HEK293T (cell line): Measurements from ENCODE around the gene SBK3.

Source experiments
- CTCF ChIA-PET: fragments of 350-600 bp; formaldehyde crosslinking; extraction: SDS; loops from one replicate; lab custom pipeline; 2021; ENCODE audit warnings: antibody characterized with exemption, inconsistent platforms; lab: Yijun Ruan, JAX
- POLR2A ChIA-PET: fragments of 350-600 bp; formaldehyde crosslinking; extraction: SDS; loops from one replicate; lab custom pipeline; 2020; ENCODE audit warnings: antibody characterized with exemption, inconsistent platforms; lab: Yijun Ruan, JAX
- DNase-seq: peaks from one replicate; pipeline ENCODE4 v3.0.0; 2012; ENCODE audit warnings: mixed read lengths; ENCODE audit errors: extremely low spot score
- ARNT ChIP-seq: fragments of 450-650 bp; IDR thresholded peaks from 2 replicates; pipeline ENCODE4 v1.6.1; 2017; ENCODE audit warnings: mild to moderate bottlenecking
- BHLHE40 ChIP-seq: fragments of 450-650 bp; IDR thresholded peaks from 2 replicates; pipeline ENCODE4 v1.6.1; 2016; ENCODE audit warnings: mild to moderate bottlenecking, moderate library complexity, borderline replicate concordance
- CTBP1 ChIP-seq: fragments of 450-650 bp; IDR thresholded peaks from 2 replicates; pipeline ENCODE4 v1.6.1; 2016; ENCODE audit warnings: borderline replicate concordance
- ELF4 ChIP-seq: fragments of 450-650 bp; IDR thresholded peaks from 2 replicates; pipeline ENCODE4 v1.6.1; 2017; ENCODE audit warnings: antibody characterized with exemption
- FOXA1 ChIP-seq: fragments of 450-650 bp; IDR thresholded peaks from 2 replicates; pipeline ENCODE4 v1.6.1; 2016; ENCODE audit warnings: mild to moderate bottlenecking
- FOXK2 ChIP-seq: fragments of 450-650 bp; IDR thresholded peaks from 2 replicates; pipeline ENCODE4 v1.6.1; 2016; ENCODE audit warnings: mild to moderate bottlenecking
- FOXM1 ChIP-seq: fragments of 450-650 bp; IDR thresholded peaks from 2 replicates; pipeline ENCODE4 v1.6.1; 2017; ENCODE audit warnings: mild to moderate bottlenecking, borderline replicate concordance
- HDGF ChIP-seq: fragments of 450-650 bp; IDR thresholded peaks from 2 replicates; pipeline ENCODE4 v1.6.1; 2017; ENCODE audit warnings: antibody characterized with exemption, borderline replicate concordance
- L3MBTL2 ChIP-seq: fragments of 450-650 bp; conservative IDR thresholded peaks from 2 replicates; pipeline ENCODE4 v1.6.1; 2016; ENCODE audit warnings: mild to moderate bottlenecking
- LEF1 ChIP-seq: fragments of 450-650 bp; IDR thresholded peaks from 2 replicates; pipeline ENCODE4 v1.6.1; 2017; ENCODE audit warnings: mild to moderate bottlenecking, borderline replicate concordance
- NFRKB ChIP-seq: fragments of 450-650 bp; IDR thresholded peaks from 2 replicates; pipeline ENCODE4 v1.6.1; 2016; ENCODE audit warnings: mild to moderate bottlenecking, moderate library complexity
- SP1 ChIP-seq: fragments of 450-650 bp; IDR thresholded peaks from 2 replicates; pipeline ENCODE4 v1.6.1; 2017
- SUZ12 ChIP-seq: fragments of 450-650 bp; IDR thresholded peaks from 2 replicates; pipeline ENCODE4 v1.6.1; 2016; ENCODE audit warnings: mild to moderate bottlenecking
- TARDBP ChIP-seq: fragments of 450-650 bp; IDR thresholded peaks from 2 replicates; pipeline ENCODE4 v1.6.1; 2016
- ZNF384 ChIP-seq: fragments of 450-650 bp; IDR thresholded peaks from 2 replicates; pipeline ENCODE4 v1.6.1; 2016
- TF ChIP-seq, protein P1 (sequence below): fragments of 450-650 bp; IDR thresholded peaks from 2 replicates; pipeline ENCODE4 v1.6.1; 2016

SBK3 gene

DNA sequence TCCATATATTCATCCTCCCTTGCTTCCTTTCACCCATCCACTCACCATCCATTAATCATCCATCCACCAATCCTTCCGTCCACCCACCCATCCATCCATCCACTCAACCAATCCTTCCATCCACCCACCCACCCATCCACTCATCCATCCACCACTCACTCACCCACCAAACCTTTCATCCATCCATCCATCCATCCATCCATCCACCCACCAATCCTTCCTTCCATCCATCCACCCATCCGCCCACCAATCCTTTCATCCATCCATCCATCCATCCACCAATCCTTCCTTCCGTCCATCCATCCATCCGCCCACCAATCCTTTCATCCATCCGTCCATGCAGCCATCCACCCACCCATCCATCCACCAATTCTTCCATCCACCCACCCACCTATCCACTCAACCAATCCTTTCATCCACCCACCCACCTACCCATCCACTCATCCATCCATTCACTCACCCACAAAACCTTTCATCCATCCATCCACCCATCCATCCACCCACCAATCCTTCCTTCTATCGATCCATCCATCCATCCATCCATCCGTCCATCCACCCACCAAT lies 3.0 kb downstream of the SBK3 start:
- no peak for TF ChIP-seq CTBP1
- no peak for TF ChIP-seq ZNF384
- no peak for TF ChIP-seq ELF4
- TF ChIP-seq, protein P1, sequence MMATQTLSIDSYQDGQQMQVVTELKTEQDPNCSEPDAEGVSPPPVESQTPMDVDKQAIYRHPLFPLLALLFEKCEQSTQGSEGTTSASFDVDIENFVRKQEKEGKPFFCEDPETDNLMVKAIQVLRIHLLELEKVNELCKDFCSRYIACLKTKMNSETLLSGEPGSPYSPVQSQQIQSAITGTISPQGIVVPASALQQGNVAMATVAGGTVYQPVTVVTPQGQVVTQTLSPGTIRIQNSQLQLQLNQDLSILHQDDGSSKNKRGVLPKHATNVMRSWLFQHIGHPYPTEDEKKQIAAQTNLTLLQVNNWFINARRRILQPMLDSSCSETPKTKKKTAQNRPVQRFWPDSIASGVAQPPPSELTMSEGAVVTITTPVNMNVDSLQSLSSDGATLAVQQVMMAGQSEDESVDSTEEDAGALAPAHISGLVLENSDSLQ, result no peak
- TF ChIP-seq SUZ12, result no peak
- TF ChIP-seq LEF1, result no peak
- TF ChIP-seq ARNT, result no peak
- no peak for TF ChIP-seq FOXK2
- TF ChIP-seq NFRKB, result no peak
- no peak for TF ChIP-seq L3MBTL2
- DNase-seq, result no peak
- CTCF ChIA-PET, result no interaction called here

GRCh38 chr19:55541091-55541490 lies 4.3 kb downstream of the SBK3 start:
- POLR2A ChIA-PET, result no interaction called here
- no peak for TF ChIP-seq L3MBTL2
- TF ChIP-seq ARNT, result no peak
- TF ChIP-seq CTBP1, result no peak
- TF ChIP-seq FOXA1, result no peak
- TF ChIP-seq, protein P1, result no peak
- no peak for TF ChIP-seq FOXM1
- TF ChIP-seq SP1, result no peak
- TF ChIP-seq LEF1, result no peak
- no peak for TF ChIP-seq ZNF384
- TF ChIP-seq HDGF, result no peak
- TF ChIP-seq SUZ12, result no peak
- no peak for TF ChIP-seq NFRKB
- no peak for TF ChIP-seq BHLHE40
- TF ChIP-seq ELF4, result no peak
- TF ChIP-seq TARDBP, result no peak
- no peak for DNase-seq
- CTCF ChIA-PET, result interaction anchor here (0.6 kb wide), 1 partner anchor 122 kb away, joined by 3 read pairs; no protein-coding TSS in a partner anchor

More for the DNA sequence above, 3.0 kb downstream of the SBK3 start:
- POLR2A ChIA-PET, result no interaction called here

GRCh38 chr19:55540619-55541018 lies 4.7 kb downstream of the SBK3 start:
- DNase-seq, result no peak
- ChIA-PET CTCF (no interaction called here), POLR2A (no interaction called here)
- no peak for TF ChIP-seq FOXM1
- TF ChIP-seq FOXK2, result no peak
- TF ChIP-seq ZNF384, result no peak
- no peak for TF ChIP-seq LEF1
- no peak for TF ChIP-seq HDGF
- no peak for TF ChIP-seq BHLHE40
- TF ChIP-seq, protein P1, result no peak
- TF ChIP-seq TARDBP, result no peak

- CTCF ChIA-PET, result interaction anchor here (0.7 kb wide), 1 partner anchor 85 kb away, joined by 3 read pairs; no protein-coding TSS in a partner anchor
Measured at GRCh38 chr19:55539090-55539984, 6.0 kb downstream of the SBK3 start.

More at GRCh38 chr19:55539090-55539984, 6.0 kb downstream of the SBK3 start:
- TF ChIP-seq SUZ12 (no peak), BHLHE40 (no peak), LEF1 (no peak), NFRKB (no peak), HDGF (no peak), SP1 (no peak), ELF4 (no peak), FOXK2 (no peak), TARDBP (no peak), ZNF384 (no peak), CTBP1 (no peak), ARNT (no peak), L3MBTL2 (no peak), FOXM1 (no peak), FOXA1 (no peak)
- TF ChIP-seq, protein P1, result no peak
- no peak for DNase-seq
- POLR2A ChIA-PET, result interaction anchor here (0.6 kb wide), 1 partner anchor 67 kb away, joined by 3 read pairs; no protein-coding TSS in a partner anchor
